22Rv1 (cell line): Measurements from ENCODE around the gene ATP6V1G2.

Experiments
- H3K27ac ChIP-seq: fragments of 450-650 bp; 2 replicates; pipeline ENCODE4 v1.5.1; 2017
- CTCF ChIP-seq: fragments of 450-650 bp; IDR thresholded peaks from 2 replicates; pipeline ENCODE4 v1.5.1; 2017; ENCODE audit warnings: mild to moderate bottlenecking
- ZFX ChIP-seq: fragments of 450-650 bp; IDR thresholded peaks from 2 replicates; pipeline ENCODE4 v1.6.1; 2017; ENCODE audit warnings: antibody characterized with exemption, borderline replicate concordance

The ATP6V1G2 gene

GRCh38 chr6:31529329-31530150 lies 16.9 kb downstream of the ATP6V1G2 start:
- 0 out of 2 replicates have a peak overlapping the region, but pooled peaks have one; percentile 18 for H3K27ac ChIP-seq
- TF ChIP-seq CTCF: no peak
- no peak for TF ChIP-seq ZFX

- peak within 1 kb of the TSS; percentile 18; the same call in 1 of the 2 replicates for H3K27ac ChIP-seq
- TF ChIP-seq ZFX (no peak), CTCF (no peak)
These were observed 17.5 kb downstream of the ATP6V1G2 start, which contains the start of gene MCCD1 for GRCh38 chr6:31528821-31529328. MCCD1 (plus strand) TSS chr6:31528962; CDS start chr6:31529015, 53 bp downstream.

GRCh38 chr6:31528307-31528777 lies 18.1 kb downstream of the ATP6V1G2 start:
- H3K27ac ChIP-seq: peak overlapping the region; percentile 17; the same call in 1 of the 2 replicates
- TF ChIP-seq ZFX (no peak), CTCF (no peak)

GRCh38 chr6:31525932-31526591 lies 20.3 kb downstream of the ATP6V1G2 start:
- H3K27ac ChIP-seq: no peak overlapping the region
- TF ChIP-seq CTCF (no peak), ZFX (no peak)

- H3K27ac ChIP-seq: no peak overlapping the region
- TF ChIP-seq CTCF: no peak
- no peak for TF ChIP-seq ZFX
These were observed 20.9 kb downstream of the ATP6V1G2 start for GRCh38 chr6:31525553-31525931.

- TF ChIP-seq CTCF: no peak
- no peak for TF ChIP-seq ZFX
- no peak overlapping the region for H3K27ac ChIP-seq
These were observed 24.6 kb downstream of the ATP6V1G2 start for GRCh38 chr6:31521835-31522234.
